Erythroblast (primary cell): ENCODE data around the gene MRPS23.

Source experiments
- GATA1 ChIP-seq: IDR thresholded peaks from 2 replicates; pipeline ENCODE4 v1.6.1; 2011; ENCODE audit warnings: low read depth, mild to moderate bottlenecking, control low read depth, low read length, moderate library complexity
- POLR2A ChIP-seq: IDR thresholded peaks from 2 replicates; pipeline ENCODE4 v1.6.1; 2011; ENCODE audit warnings: mild to moderate bottlenecking, low read length

GRCh38 chr17:57861790-57862693, 12.2 kb upstream of the MRPS23 start:
- TF ChIP-seq POLR2A (no peak), GATA1 (no peak)
